Esophagus squamous epithelium (tissue), 5 donors: ENCODE measurements around the gene PRLHR. TPM values are rescaled to one million over a fixed set of nuclear protein-coding genes. Genes with fewer than 3 reads are reported as not detected.

ENCODE experiments used
- DNase-seq: peaks from one replicate; lab custom pipeline; 2025; lab: John Stamatoyannopoulos, UW
- H3K27ac ChIP-seq, 4 donors: fragments of 200-600 bp; sonication (generic); one replicate each; pipeline ENCODE4 v1.5.1; 2016 to 2019; ENCODE audit warnings: mild to moderate bottlenecking in 1 of 4
- H3K27me3 ChIP-seq, 4 donors: fragments of 200-600 bp; sonication (generic); 1 replicate in 3 of 4; 2 replicates in 1 of 4; pipeline versions ENCODE4 v1.5.1 to v1.6.0; 2017 to 2021; ENCODE audit warnings: antibody characterized with exemption in 1 of 4
- H3K36me3 ChIP-seq, 3 donors: fragments of 200-600 bp; sonication (generic); one replicate each; pipeline ENCODE4 v1.5.1; 2016 to 2019
- H3K4me1 ChIP-seq, 3 donors: fragments of 200-600 bp; sonication (generic); one replicate each; pipeline ENCODE4 v1.5.1; 2017 to 2019
- H3K4me3 ChIP-seq, 4 donors: fragments of 200-600 bp; sonication (generic); 1 replicate in 3 of 4; 2 replicates in 1 of 4; pipeline ENCODE4 v1.5.1; 2016 to 2019; ENCODE audit warnings: mild to moderate bottlenecking in 2 of 4, moderate library complexity in 1 of 4
- H3K9me3 ChIP-seq, 3 donors: fragments of 200-600 bp; sonication (generic); one replicate each; pipeline ENCODE4 v1.5.1; 2016 to 2019
- POLR2A ChIP-seq, 4 donors: fragments of 450-650 bp; IDR thresholded peaks; one replicate each; pipeline ENCODE4 v1.6.1; 2017; ENCODE audit warnings: antibody characterized with exemption in 4 of 4, mild to moderate bottlenecking in 4 of 4, moderate library complexity in 3 of 4
- WGBS, 2 donors: methylation state at CpG; one replicate each; pipeline ENCODE4 v1.1.5; 2018; 5-methylcytosine and 5-hydroxymethylcytosine counted together
- intact Hi-C: fragments of 100-400 bp; cut with DNase I; formaldehyde crosslinking; loops from one replicate; pipeline ENCODE4 v1.15.0; 2022
- total RNA-seq, 4 donors: library from RNA; depleted of rRNA; stranded (reverse); fragments of >200 nt; gene quantifications; one replicate each; pipeline ENCODE4 v1.1.0, GENCODE V29; 2016
- TF ChIP-seq, protein P1 (sequence below), 6 experiments: fragments of 450-650 bp in 4 of 6; fragments of 200-600 bp in 2 of 6; sonication (generic) in 2 of 6; IDR thresholded peaks; one replicate each; pipeline ENCODE4 v1.5.1; 2016 to 2019; ENCODE audit warnings: antibody characterized with exemption in 6 of 6, mild to moderate bottlenecking in 4 of 6, moderate library complexity in 4 of 6
- donor health status: DM: yes; HTN: yes; CAD: no.

The PRLHR gene
- total RNA-seq, 4 donors from 2014 or later, result not detected

DNA sequence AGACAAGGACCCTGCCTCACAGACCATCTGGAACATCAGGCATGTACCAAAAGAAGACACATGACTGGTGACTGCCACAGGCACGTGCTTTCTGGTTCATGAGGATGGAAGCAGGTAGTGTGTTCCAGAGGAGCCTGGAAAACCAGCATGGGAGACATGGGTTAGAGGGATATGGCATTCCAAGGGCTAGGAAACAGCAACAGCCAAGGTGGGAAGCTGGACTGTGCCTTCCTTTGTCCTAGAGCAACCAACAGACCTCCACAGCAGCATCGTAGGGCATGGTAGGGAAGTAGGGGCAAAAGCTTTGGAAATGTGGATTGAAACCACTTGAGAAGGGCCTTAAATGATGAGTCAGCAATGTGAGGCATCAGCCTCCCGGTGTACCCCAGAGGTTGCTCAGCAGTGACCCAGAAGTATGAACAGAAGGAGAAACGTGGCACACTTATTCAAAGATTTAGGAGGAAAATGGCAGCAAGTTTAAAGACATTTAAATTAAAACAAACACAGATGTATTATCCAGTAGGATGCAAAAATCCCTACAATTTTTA, 51.0 kb downstream of the PRLHR start:
- no peak for DNase-seq
- intact Hi-C loops, result no loop called here
- peaks cover 0 to 33% (median 0%) of the 10 kb centered on the region in 3 donors for H3K4me1 ChIP-seq
- no peaks in the 10 kb centered on the region for H3K36me3 ChIP-seq
- WGBS, 2 donors, result 57 to 64% methylated on average over 3 to 4 of the region's 4 CpGs
- TF ChIP-seq POLR2A (IDR thresholded peaks at IDR 0.05), result no peak
- TF ChIP-seq, protein P1, sequence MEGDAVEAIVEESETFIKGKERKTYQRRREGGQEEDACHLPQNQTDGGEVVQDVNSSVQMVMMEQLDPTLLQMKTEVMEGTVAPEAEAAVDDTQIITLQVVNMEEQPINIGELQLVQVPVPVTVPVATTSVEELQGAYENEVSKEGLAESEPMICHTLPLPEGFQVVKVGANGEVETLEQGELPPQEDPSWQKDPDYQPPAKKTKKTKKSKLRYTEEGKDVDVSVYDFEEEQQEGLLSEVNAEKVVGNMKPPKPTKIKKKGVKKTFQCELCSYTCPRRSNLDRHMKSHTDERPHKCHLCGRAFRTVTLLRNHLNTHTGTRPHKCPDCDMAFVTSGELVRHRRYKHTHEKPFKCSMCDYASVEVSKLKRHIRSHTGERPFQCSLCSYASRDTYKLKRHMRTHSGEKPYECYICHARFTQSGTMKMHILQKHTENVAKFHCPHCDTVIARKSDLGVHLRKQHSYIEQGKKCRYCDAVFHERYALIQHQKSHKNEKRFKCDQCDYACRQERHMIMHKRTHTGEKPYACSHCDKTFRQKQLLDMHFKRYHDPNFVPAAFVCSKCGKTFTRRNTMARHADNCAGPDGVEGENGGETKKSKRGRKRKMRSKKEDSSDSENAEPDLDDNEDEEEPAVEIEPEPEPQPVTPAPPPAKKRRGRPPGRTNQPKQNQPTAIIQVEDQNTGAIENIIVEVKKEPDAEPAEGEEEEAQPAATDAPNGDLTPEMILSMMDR (IDR thresholded peaks at IDR 0.05), result no peak
- no peaks in the 10 kb centered on the region for H3K9me3 ChIP-seq
- peaks cover 0 to 28% (median 0%) of the 10 kb centered on the region in 4 donors for H3K27me3 ChIP-seq
- H3K4me3 ChIP-seq, result no peak overlapping the region
- no peak overlapping the region for H3K27ac ChIP-seq

DNA sequence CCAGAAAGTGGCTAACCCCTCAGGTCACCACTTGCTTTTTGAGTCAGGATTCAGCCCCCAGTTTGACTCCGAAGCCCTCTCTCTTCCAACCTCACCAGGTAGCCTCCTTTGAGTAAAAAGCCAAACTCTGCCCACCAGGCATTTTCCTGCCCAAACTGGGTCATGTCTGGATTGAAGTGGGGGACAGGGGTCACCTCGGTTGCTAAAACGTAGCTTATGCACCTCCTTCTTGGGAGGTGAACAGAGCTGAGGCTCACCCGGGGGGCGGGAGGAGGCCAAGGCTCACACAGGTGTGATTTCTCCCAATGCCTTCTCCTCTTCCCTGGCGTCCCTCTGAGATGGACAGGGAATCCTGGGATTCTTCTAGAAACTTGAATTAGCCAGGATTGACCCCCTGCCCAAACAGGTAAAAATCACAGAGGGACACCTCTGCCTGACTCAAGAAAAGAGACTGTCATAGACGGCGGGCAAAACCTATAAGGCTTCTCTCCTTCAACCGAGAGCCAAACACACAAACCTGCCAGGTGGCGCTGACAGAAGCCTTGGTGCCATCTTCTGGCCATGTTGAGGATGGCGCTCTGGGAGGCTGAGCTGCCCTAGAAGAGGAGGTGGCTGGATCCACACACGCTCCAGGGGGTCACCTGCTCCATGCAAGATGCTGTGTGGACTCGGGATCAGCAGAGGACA, 51.6 kb downstream of the PRLHR start:
- H3K27me3 ChIP-seq, result peaks cover 0 to 28% (median 0%) of the 10 kb centered on the region in 4 donors
- no peak for DNase-seq

DNA sequence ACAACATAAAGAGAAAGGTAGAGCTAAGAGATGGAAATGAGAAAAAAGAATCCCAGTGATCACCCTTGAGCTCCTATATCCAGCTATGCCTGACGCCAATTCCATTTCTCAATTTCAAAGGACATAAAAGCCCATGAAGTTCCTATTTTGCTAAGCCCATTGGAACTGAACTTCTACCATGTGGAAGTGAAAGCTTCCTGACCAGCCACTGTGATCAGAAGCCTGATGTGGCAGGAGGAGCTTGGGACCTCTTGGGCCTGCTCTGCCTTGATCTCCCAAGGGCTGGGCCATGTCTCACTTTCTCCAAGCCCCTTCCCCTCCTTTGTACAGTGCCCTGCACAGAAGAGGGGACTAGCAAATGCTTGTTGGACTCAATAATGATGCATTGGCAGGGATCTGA, 52.7 kb downstream of the PRLHR start:
- Histone ChIP-seq H3K4me3 (no peak overlapping the region), H3K36me3 (no peaks in the 10 kb centered on the region), H3K27ac (no peak overlapping the region), H3K4me1 (peaks cover 0 to 30% (median 0%) of the 10 kb centered on the region in 3 donors), H3K27me3 (peaks cover 0 to 28% (median 0%) of the 10 kb centered on the region in 4 donors), H3K9me3 (no peaks in the 10 kb centered on the region)
- no peak for DNase-seq
- WGBS, 2 donors, result 91 to 100% methylated on average over 1 of the region's 1 CpG
- TF ChIP-seq, protein P1 (IDR thresholded peaks at IDR 0.05), result no peak
- TF ChIP-seq POLR2A (IDR thresholded peaks at IDR 0.05), result no peak
- intact Hi-C loops, result no loop called here

More for the DNA sequence above, 51.6 kb downstream of the PRLHR start:
- WGBS, 2 donors, result 32 to 52% methylated on average over 3 to 6 of the region's 13 CpGs
- Histone ChIP-seq H3K9me3 (no peaks in the 10 kb centered on the region), H3K36me3 (no peaks in the 10 kb centered on the region), H3K27ac (no peak overlapping the region), H3K4me1 (peaks cover 0 to 33% (median 0%) of the 10 kb centered on the region in 3 donors), H3K4me3 (no peak overlapping the region)
- TF ChIP-seq POLR2A (IDR thresholded peaks at IDR 0.05), result no peak
- TF ChIP-seq, protein P1 (IDR thresholded peaks at IDR 0.05), result peak; percentile 22 to 81 (median 58)
- intact Hi-C loops, result no loop called here

DNA sequence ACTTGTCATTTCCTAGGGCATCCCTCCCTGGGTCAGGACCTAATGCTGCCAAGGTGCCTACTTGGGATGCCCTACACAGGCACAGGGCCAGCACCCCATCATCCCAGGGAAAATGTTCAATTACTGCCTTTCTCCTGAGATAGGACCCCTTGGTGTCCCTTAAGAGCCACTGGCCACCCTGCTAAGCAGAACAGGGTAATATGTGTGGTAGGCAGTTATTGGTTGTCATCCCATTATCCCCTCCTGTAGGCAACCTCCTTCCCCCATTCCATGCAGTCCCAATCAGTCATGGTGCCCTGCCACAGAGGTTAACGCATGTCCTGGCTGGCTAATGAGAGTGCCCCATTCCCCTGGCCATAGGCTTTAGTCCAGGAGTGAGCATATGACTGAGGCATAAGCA, 53.2 kb downstream of the PRLHR start:
- Histone ChIP-seq H3K9me3 (no peaks in the 10 kb centered on the region), H3K27ac (no peak overlapping the region), H3K27me3 (peaks cover 0 to 28% (median 0%) of the 10 kb centered on the region in 4 donors), H3K4me1 (peaks cover 0 to 25% (median 0%) of the 10 kb centered on the region in 3 donors), H3K4me3 (no peak overlapping the region), H3K36me3 (no peaks in the 10 kb centered on the region)
- no peak for DNase-seq
- no peak for TF ChIP-seq POLR2A (IDR thresholded peaks at IDR 0.05)
- TF ChIP-seq, protein P1 (IDR thresholded peaks at IDR 0.05), result no peak
- 78% methylated on average over 1 of the region's 1 CpG; no CpG with 5 or more reads in 1 of the 2 donors for WGBS, 2 donors
- intact Hi-C loops, result no loop called here

DNA sequence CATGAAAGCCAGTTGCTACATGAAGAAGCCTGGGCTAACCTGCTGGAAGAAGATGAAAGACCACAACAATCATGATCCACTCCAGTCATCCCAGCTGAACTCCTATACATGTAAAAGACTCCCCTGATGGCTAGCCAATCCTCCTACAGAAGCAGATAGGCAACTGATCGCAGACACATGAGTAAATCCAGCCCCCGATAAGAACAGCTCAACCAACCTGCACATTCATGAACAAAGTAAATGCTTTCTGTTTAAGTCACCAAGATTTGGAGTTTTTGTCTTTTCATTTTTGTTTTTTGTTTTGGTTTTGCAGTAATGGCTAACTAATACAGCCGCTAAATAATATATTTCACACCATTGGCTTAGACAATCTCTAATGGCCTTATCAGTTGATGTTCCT, 53.7 kb downstream of the PRLHR start:
- 63 to 81% methylated on average over 3 of the region's 3 CpGs for WGBS, 2 donors
- TF ChIP-seq POLR2A (IDR thresholded peaks at IDR 0.05), result no peak
- TF ChIP-seq, protein P1 (IDR thresholded peaks at IDR 0.05), result no peak
- no peak for DNase-seq
- peaks cover 0 to 28% (median 0%) of the 10 kb centered on the region in 4 donors for H3K27me3 ChIP-seq
- intact Hi-C loops, result no loop called here
- no peak overlapping the region for H3K4me3 ChIP-seq
- no peaks in the 10 kb centered on the region for H3K36me3 ChIP-seq
- H3K9me3 ChIP-seq, result no peaks in the 10 kb centered on the region
- H3K4me1 ChIP-seq, result peaks cover 0 to 20% (median 0%) of the 10 kb centered on the region in 3 donors
- no peak overlapping the region for H3K27ac ChIP-seq
